Fibroblast of lung (primary cell): ENCODE data around the gene UBE2J2. TPM values are rescaled to one million over a fixed set of nuclear protein-coding genes. Genes with fewer than 3 reads are reported as not detected.

ENCODE experiments used
- DNase-seq, 2 donors: peaks; one replicate each; pipeline versions ENCODE4 v3.0.0 to v3.0.0-alpha.2; 2010; ENCODE audit warnings: low read depth in 2 of 2
- H2AFZ ChIP-seq: 2 replicates; pipeline ENCODE4 v1.5.1; 2012; ENCODE audit warnings: low read length, control low read depth, inconsistent platforms
- H3K27ac ChIP-seq: 2 replicates; pipeline ENCODE4 v1.5.1; 2011; ENCODE audit warnings: low read length, control low read depth; ENCODE audit not compliant: insufficient read depth
- H3K27me3 ChIP-seq: 2 replicates; pipeline ENCODE4 v1.5.1; 2011; ENCODE audit warnings: mild to moderate bottlenecking, low read length; ENCODE audit not compliant: control insufficient read depth, insufficient read depth
- H3K36me3 ChIP-seq: 2 replicates; pipeline ENCODE4 v1.5.1; 2011; ENCODE audit warnings: low read length; ENCODE audit not compliant: control insufficient read depth, insufficient read depth
- H3K4me1 ChIP-seq: 2 replicates; pipeline ENCODE4 v1.5.1; 2011; ENCODE audit warnings: low read length; ENCODE audit not compliant: control insufficient read depth, insufficient read depth; ENCODE audit errors: extremely low read depth
- H3K4me2 ChIP-seq: 2 replicates; pipeline ENCODE4 v1.5.1; 2011; ENCODE audit warnings: low read length, control low read depth; ENCODE audit not compliant: insufficient read depth; ENCODE audit errors: extremely low read depth
- H3K4me3 ChIP-seq, 4 experiments: fragments of 200-600 bp in 1 of 4; sonication (generic) in 1 of 4; replicated peaks in 1 of 4; 2 replicates each; pipeline ENCODE4 v1.5.1; 2011 to 2016; ENCODE audit warnings: low read length in 4 of 4, low read depth in 3 of 4, mild to moderate bottlenecking in 3 of 4, control low read depth in 2 of 4, inconsistent platforms in 1 of 4, mixed read lengths in 1 of 4; ENCODE audit not compliant: insufficient read depth in 1 of 4; ENCODE audit errors: control extremely low read depth in 1 of 4
- H3K79me2 ChIP-seq: 2 replicates; pipeline ENCODE4 v1.5.1; 2012; ENCODE audit warnings: mild to moderate bottlenecking, low read length, inconsistent platforms; ENCODE audit not compliant: control insufficient read depth, insufficient read depth
- H3K9ac ChIP-seq: 2 replicates; pipeline ENCODE4 v1.5.1; 2011; ENCODE audit warnings: mild to moderate bottlenecking, low read length, control low read depth; ENCODE audit not compliant: insufficient read depth
- H3K9me3 ChIP-seq: 2 replicates; pipeline ENCODE4 v1.5.1; 2012; ENCODE audit warnings: low read depth, low read length; ENCODE audit not compliant: control insufficient read depth, insufficient read depth
- H4K20me1 ChIP-seq: 2 replicates; pipeline ENCODE4 v1.5.1; 2011; ENCODE audit warnings: low read length; ENCODE audit not compliant: control insufficient read depth, insufficient read depth; ENCODE audit errors: extremely low read depth
- CTCF ChIP-seq, 2 donors: IDR thresholded peaks in 1 of 2; conservative IDR thresholded peaks in 1 of 2; 1 replicate in 1 of 2; 2 replicates in 1 of 2; pipeline ENCODE4 v1.5.1; 2011 to 2012; ENCODE audit warnings: low read length in 2 of 2, control low read depth in 1 of 2, inconsistent platforms in 1 of 2, low read depth in 1 of 2, mild to moderate bottlenecking in 1 of 2
- EZH2 ChIP-seq: IDR thresholded peaks from 2 replicates; pipeline ENCODE4 v1.5.1; 2012; ENCODE audit warnings: low read length, control low read depth, mild to moderate bottlenecking; ENCODE audit errors: missing control alignments
- polyA plus RNA-seq, 2 donors: library from polyadenylated mRNA; depleted of rRNA in 1 of 2; stranded (reverse) in 1 of 2; unstranded in 1 of 2; fragments of >200 nt; gene quantifications; 2 replicates each; pipeline ENCODE4 v1.2.1, GENCODE V29; 2011 to 2012; ENCODE audit warnings: missing spikeins in 1 of 2
- total RNA-seq: library from RNA; depleted of rRNA; stranded (reverse); fragments of >200 nt; gene quantifications from 2 replicates; pipeline ENCODE4 v1.2.1, GENCODE V29; 2014

Gene UBE2J2
- total and polyA plus RNA-seq, 2 donors (not counting 1 experiment from before 2014, with no cell fraction given) = 32.3 to 47.2 TPM

DNA sequence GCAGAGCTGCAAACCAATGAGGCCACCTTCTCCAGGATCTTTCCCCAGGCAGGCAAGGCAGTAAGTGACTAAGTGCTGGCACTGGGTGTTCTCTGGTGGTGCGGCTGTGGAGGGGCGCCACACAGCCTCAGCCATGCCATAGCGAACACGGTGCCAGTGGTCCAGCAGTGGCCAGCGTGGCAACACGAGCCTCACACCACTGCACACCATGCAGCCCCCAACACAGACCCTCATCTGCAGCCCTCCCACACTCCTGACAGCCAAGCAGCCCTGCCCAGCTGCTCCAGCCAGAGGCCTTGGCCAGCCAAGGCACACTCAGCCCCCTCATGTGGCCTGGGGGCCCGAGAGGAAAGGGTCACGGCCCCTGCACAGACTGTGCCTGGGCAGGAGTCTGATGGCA is 47.8 kb upstream of the UBE2J2 start:
- no peak for TF ChIP-seq EZH2
- no peak for TF ChIP-seq CTCF (conservative IDR thresholded peaks at IDR 0.05 in 1 of 2, IDR thresholded peaks at IDR 0.05 in 1 of 2; ENCODE audit: low read depth in 1 of 2, low read length in 2 of 2)
- Histone ChIP-seq H3K79me2 (peaks cover 72% of the 10 kb centered on the region), H2AFZ (no peak overlapping the region), H3K36me3 (peaks cover 13% of the 10 kb centered on the region), H3K4me3 (no peak overlapping the region), H3K4me1 (peaks cover 29% of the 10 kb centered on the region), H3K9ac (no peak overlapping the region), H3K27ac (no peak overlapping the region), H3K27me3 (no peaks in the 10 kb centered on the region), H4K20me1 (no peaks in the 10 kb centered on the region), H3K9me3 (no peaks in the 10 kb centered on the region), H3K4me2 (no peak overlapping the region)
- no peak for DNase-seq

DNA sequence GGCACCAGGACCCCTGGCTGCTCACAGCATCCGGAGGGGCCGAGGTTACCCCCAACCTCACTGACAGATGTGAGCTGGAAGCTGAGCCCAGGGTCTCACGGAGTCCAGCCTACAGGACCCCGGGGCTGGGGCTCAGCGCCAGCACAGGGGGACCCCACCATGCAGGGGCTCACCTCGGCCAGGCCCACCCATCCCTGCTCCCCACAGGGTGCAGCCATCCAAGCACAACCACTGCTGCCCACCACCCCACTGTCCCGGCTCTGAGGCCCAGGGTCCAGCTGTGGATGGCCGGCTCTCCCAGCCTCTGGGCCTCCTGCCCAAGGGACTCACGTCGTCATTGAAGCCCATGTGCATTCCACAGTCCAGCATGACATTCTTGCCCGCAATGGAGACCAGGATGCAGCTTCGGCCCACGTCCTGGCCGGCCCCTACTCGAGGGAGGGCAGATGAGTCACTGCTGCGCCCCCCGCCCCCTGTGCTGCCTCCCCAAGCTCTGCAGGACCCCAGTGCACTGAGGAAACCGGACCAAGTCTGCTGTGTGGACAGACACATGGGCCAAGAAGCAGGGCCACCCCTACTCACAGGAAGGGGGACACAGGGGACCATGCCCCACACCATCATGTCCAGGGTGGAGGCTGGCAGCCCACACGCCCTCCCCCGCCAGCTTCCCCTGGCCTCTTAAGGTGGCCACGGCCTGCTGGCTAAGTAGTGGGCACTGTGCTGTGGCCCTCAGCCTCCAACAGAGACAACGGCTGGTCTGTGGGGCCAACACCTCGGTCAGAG is 47.2 kb upstream of the UBE2J2 start:
- TF ChIP-seq EZH2 (no peak), CTCF (conservative IDR thresholded peaks at IDR 0.05 in 1 of 2, IDR thresholded peaks at IDR 0.05 in 1 of 2; ENCODE audit: low read depth in 1 of 2, low read length in 2 of 2) (no peak)
- peaks cover 29% of the 10 kb centered on the region for H3K4me1 ChIP-seq
- DNase-seq = peak in 1 of 2 donors; percentile 68

GRCh38 chr1:1319646-1319941 is 45.9 kb upstream of the UBE2J2 start:
- Histone ChIP-seq H3K27ac (no peak overlapping the region), H3K4me2 (no peak overlapping the region), H3K4me3 (no peak overlapping the region), H4K20me1 (no peaks in the 10 kb centered on the region), H3K36me3 (peaks cover 20% of the 10 kb centered on the region), H3K79me2 (peaks cover 69% of the 10 kb centered on the region), H2AFZ (no peak overlapping the region), H3K27me3 (no peaks in the 10 kb centered on the region), H3K9ac (no peak overlapping the region), H3K9me3 (no peaks in the 10 kb centered on the region), H3K4me1 (peaks cover 25% of the 10 kb centered on the region)
- no peak for TF ChIP-seq EZH2
- TF ChIP-seq CTCF (conservative IDR thresholded peaks at IDR 0.05 in 1 of 2, IDR thresholded peaks at IDR 0.05 in 1 of 2; ENCODE audit: low read depth in 1 of 2, low read length in 2 of 2) = no peak
- no peak for DNase-seq

More for the DNA sequence above, 47.2 kb upstream of the UBE2J2 start:
- H3K79me2 ChIP-seq = peaks cover 72% of the 10 kb centered on the region
- peaks cover 16% of the 10 kb centered on the region for H3K36me3 ChIP-seq
- no peaks in the 10 kb centered on the region for H4K20me1 ChIP-seq
- H3K9ac ChIP-seq = no peak overlapping the region
- peak overlapping the region; percentile 25 for H3K4me2 ChIP-seq
- H3K4me3 ChIP-seq = no peak overlapping the region
- H3K27me3 ChIP-seq = no peaks in the 10 kb centered on the region
- no peak overlapping the region for H2AFZ ChIP-seq
- H3K27ac ChIP-seq = peak overlapping the region; percentile 64
- H3K9me3 ChIP-seq = no peaks in the 10 kb centered on the region
